ENCODE measurements around the gene UVRAG. TPM values are rescaled to one million over a fixed set of nuclear protein-coding genes. Genes with fewer than 3 reads are reported as not detected.

UVRAG gene
- total RNA-seq, 1 experiment from 2014 or later, result 14.0 TPM

DNA sequence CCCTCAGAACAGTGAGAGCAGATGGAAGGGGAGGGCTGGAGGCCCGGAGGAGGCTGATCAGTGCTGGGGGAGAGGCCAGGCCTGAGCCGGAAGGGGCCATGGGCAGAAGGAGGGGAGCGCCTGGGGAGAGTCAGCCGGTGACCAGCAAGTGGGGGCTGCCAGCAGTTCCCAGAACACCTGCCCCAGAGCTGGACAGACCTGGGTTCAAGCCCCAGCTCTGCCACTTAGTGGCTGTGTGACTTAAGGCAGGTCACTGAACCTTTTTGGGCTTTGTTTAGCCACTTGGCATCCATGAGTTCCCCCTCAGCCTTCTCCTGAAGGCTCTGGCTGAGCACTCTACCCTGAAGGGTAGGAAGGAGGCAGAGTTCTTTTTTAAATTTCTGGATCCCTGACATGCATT is 373.9 kb downstream of the UVRAG start:
- DNase-seq (ENCODE audit: low read depth), result no peak

DNA sequence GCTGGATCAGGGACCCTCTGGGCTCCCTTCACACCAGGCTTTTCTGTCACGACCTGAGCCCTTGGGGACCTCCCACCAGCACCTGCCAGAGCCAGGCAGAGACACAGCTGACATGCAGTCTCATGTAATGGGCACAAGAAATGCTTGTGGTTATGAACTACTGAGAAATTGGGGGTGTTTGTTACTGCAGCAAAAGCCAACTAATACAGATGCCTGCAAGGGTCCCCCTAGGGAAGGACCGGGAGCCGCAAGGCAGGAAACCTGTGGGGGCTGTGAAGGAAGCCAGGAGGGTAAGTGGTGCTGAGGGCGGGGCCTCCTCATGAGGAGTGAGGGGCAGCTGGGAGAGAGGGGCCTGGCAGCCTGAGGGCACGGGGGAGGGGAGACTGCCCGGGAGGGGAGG is 374.7 kb downstream of the UVRAG start:
- no peak for DNase-seq (ENCODE audit: low read depth)

DNA sequence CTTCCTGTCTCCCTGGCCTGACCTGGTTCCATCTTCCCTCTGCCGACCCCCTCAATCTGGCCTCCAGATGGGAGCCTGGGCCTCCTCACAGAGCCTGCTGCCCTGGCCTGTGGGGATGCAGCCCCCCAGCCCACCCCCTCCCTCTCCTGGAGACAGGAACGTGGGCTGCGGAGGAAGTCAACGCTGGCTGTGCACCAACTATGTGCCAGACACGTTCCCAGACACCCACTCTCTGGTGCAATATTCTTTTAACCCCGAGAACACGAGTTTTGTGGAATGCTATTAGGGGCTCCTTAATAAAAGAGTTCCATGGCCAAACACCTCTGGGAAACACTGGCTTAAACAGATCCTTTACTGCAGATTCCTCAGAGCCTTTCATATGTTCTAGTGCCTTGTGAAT is 375.4 kb downstream of the UVRAG start:
- DNase-seq (ENCODE audit: low read depth), result no peak

Small RNAs within 50 kb of the gene (small RNA-seq; reads per million reads assigned to genes)
- gene RF00019 (not detected), gene RNA5SP344 (not detected)

Other genes with a start within 250 kb of the UVRAG start
- gene MAP6, start 146.2 kb upstream of the UVRAG start, total RNA-seq (2014; rRNA removed; shearing (Covaris generic)), result 0.10 and 0.40 TPM in 2 replicates
- not detected in 2 replicates for gene MOGAT2, start 97.4 kb upstream of the UVRAG start, total RNA-seq (2014; rRNA removed; shearing (Covaris generic))
- 4.9 and 5.9 TPM in 2 replicates for gene DGAT2, start 46.4 kb upstream of the UVRAG start, total RNA-seq (2014; rRNA removed; shearing (Covaris generic))